Left ventricle myocardium superior (tissue), 1 donor: ENCODE results near the gene SMIM45.

ENCODE experiments used
- ATAC-seq: fragments of 200-7000 bp; cut with Tn5 transposase; one replicate; pipeline ENCODE4 v1.9.1; 2020; ENCODE audit warnings: mild to moderate bottlenecking, moderate library complexity
- DNase-seq: peaks from one replicate; pipeline ENCODE4 v3.0.0-alpha.2; 2020
- intact Hi-C: fragments of 100-400 bp; cut with micrococcal nuclease; formaldehyde crosslinking; loops from one replicate; pipeline ENCODE4 v1.11.0; 2022
- donor health status: DM: no; HTN: yes; CAD: no; lungs with severe emphysema.

Gene SMIM45

GRCh38 chr22:41963453-41964111 lies 11.6 kb downstream of the SMIM45 start:
- ATAC-seq (no peak), DNase-seq (no peak)
- intact Hi-C loops: no loop called here

- intact Hi-C loops: no loop called here
- DNase-seq (no peak), ATAC-seq (no peak)
Observed at GRCh38 chr22:41964112-41964491, 12.2 kb downstream of the SMIM45 start.

- ATAC-seq: no peak
- no peak for DNase-seq
- intact Hi-C loops: no loop called here
Observed at GRCh38 chr22:41966225-41966606, 14.3 kb downstream of the SMIM45 start.

GRCh38 chr22:41966607-41967240 lies 14.8 kb downstream of the SMIM45 start:
- ATAC-seq: peak; percentile 56
- intact Hi-C loops: no loop called here
- no peak for DNase-seq

- intact Hi-C loops: no loop called here
- DNase-seq (no peak), ATAC-seq (no peak)
Observed at GRCh38 chr22:41968601-41969000, 16.7 kb downstream of the SMIM45 start.

- DNase-seq (no peak), ATAC-seq (no peak)
- intact Hi-C loops: no loop called here
Observed at GRCh38 chr22:41969110-41969646, 17.2 kb downstream of the SMIM45 start, which contains the start of gene SEPTIN3. TSS of gene SEPTIN3 (plus strand) at chr22:41969443. CDS start at chr22:41971493, 2,050 bp downstream.

- ATAC-seq (no peak), DNase-seq (no peak)
- intact Hi-C loops: no loop called here
Observed at GRCh38 chr22:41970601-41971000, 18.7 kb downstream of the SMIM45 start.

- ATAC-seq: no peak
- DNase-seq: no peak
- intact Hi-C loops: no loop called here
Observed at GRCh38 chr22:41971431-41971830, 19.5 kb downstream of the SMIM45 start.

- ATAC-seq: no peak
- intact Hi-C loops: no loop called here
- no peak for DNase-seq
Observed at GRCh38 chr22:41974691-41975290, 22.8 kb downstream of the SMIM45 start.

GRCh38 chr22:41975299-41976069 lies 23.5 kb downstream of the SMIM45 start:
- intact Hi-C loops: no loop called here
- no peak for DNase-seq
- no peak for ATAC-seq

- ATAC-seq (peak; percentile 79), DNase-seq (peak; percentile 52)
- intact Hi-C loops: no loop called here
Observed at GRCh38 chr22:41976070-41976901, 24.3 kb downstream of the SMIM45 start.

- intact Hi-C loops: no loop called here
- no peak for DNase-seq
- ATAC-seq: no peak
Observed at GRCh38 chr22:41976961-41977566, 25.1 kb downstream of the SMIM45 start.

- DNase-seq (no peak), ATAC-seq (no peak)
- intact Hi-C loops: no loop called here
Observed at GRCh38 chr22:41978732-41979131, 26.8 kb downstream of the SMIM45 start.

GRCh38 chr22:41979423-41980250 lies 27.7 kb downstream of the SMIM45 start:
- intact Hi-C loops: no loop called here
- no peak for ATAC-seq

GRCh38 chr22:41982865-41983264 lies 30.9 kb downstream of the SMIM45 start:
- no peak for DNase-seq
- no peak for ATAC-seq

More at GRCh38 chr22:41979423-41980250, 27.7 kb downstream of the SMIM45 start:
- DNase-seq: no peak

GRCh38 chr22:41983513-41984405 lies 31.8 kb downstream of the SMIM45 start:
- ATAC-seq: no peak
- DNase-seq: no peak
- intact Hi-C loops: no loop called here

More at GRCh38 chr22:41982865-41983264, 30.9 kb downstream of the SMIM45 start:
- intact Hi-C loops: no loop called here

- no peak for ATAC-seq
- DNase-seq: no peak
- intact Hi-C loops: no loop called here
Observed at GRCh38 chr22:41987276-41987675, 35.3 kb downstream of the SMIM45 start.
